ENCODE results near the gene PTPRD. TPM values are rescaled to one million over a fixed set of nuclear protein-coding genes. Genes with fewer than 3 reads are reported as not detected.

PTPRD gene
- total RNA-seq, 4 donors from 2014 or later = 0.78 to 11.7 (median 1.6) TPM

GRCh38 chr9:9592104-9592503, 1020.7 kb downstream of the PTPRD start:
- TF ChIP-seq CTCF (IDR thresholded peaks at IDR 0.05 in 4 of 5, conservative IDR thresholded peaks at IDR 0.05 in 1 of 5) (no peak), POLR2A (IDR thresholded peaks at IDR 0.05) (no peak)
- Histone ChIP-seq H3K36me3 (no peaks in the 10 kb centered on the region), H3K9me3 (no peaks in the 10 kb centered on the region), H3K27me3 (no peaks in the 10 kb centered on the region), H3K4me1 (no peaks in the 10 kb centered on the region), H3K4me3 (no peak overlapping the region), H3K27ac (no peak overlapping the region)
- intact Hi-C loops (cut with DNase I; ENCODE audit: low total_unique reads) = no loop called here
- DNase-seq (no peak), ATAC-seq (no peak)
- in situ Hi-C loops (cut with MboI; ENCODE audit: low sequenced_read_pairs in 4 of 4) = no loop called here

- in situ Hi-C loops (cut with MboI; ENCODE audit: low sequenced_read_pairs in 4 of 4) = no loop called here
- TF ChIP-seq CTCF (IDR thresholded peaks at IDR 0.05 in 4 of 5, conservative IDR thresholded peaks at IDR 0.05 in 1 of 5) (no peak), POLR2A (IDR thresholded peaks at IDR 0.05) (no peak)
- no peak overlapping the region for H3K4me3 ChIP-seq
- H3K36me3 ChIP-seq = no peaks in the 10 kb centered on the region
- no peak for ATAC-seq
- intact Hi-C loops (cut with DNase I; ENCODE audit: low total_unique reads) = no loop called here
- no peak overlapping the region for H3K27ac ChIP-seq
- no peaks in the 10 kb centered on the region for H3K27me3 ChIP-seq
- no peaks in the 10 kb centered on the region for H3K9me3 ChIP-seq
- no peaks in the 10 kb centered on the region for H3K4me1 ChIP-seq
- DNase-seq = no peak
Measured at GRCh38 chr9:9585920-9586319, 1026.9 kb downstream of the PTPRD start.

- no peak overlapping the region for H3K4me3 ChIP-seq
- H3K4me1 ChIP-seq = no peaks in the 10 kb centered on the region
- in situ Hi-C loops (cut with MboI; ENCODE audit: low sequenced_read_pairs in 4 of 4) (no loop called here), intact Hi-C loops (cut with DNase I; ENCODE audit: low total_unique reads) (no loop called here)
- no peak overlapping the region for H3K27ac ChIP-seq
- no peak for DNase-seq
- H3K36me3 ChIP-seq = no peaks in the 10 kb centered on the region
- no peak for ATAC-seq
- H3K9me3 ChIP-seq = no peaks in the 10 kb centered on the region
- TF ChIP-seq POLR2A (IDR thresholded peaks at IDR 0.05) (no peak), CTCF (IDR thresholded peaks at IDR 0.05 in 4 of 5, conservative IDR thresholded peaks at IDR 0.05 in 1 of 5) (no peak)
- no peaks in the 10 kb centered on the region for H3K27me3 ChIP-seq
Measured at GRCh38 chr9:9574080-9574479, 1038.7 kb downstream of the PTPRD start.

GRCh38 chr9:9565700-9566099, 1047.1 kb downstream of the PTPRD start:
- in situ Hi-C loops (cut with MboI; ENCODE audit: low sequenced_read_pairs in 4 of 4) = no loop called here
- Histone ChIP-seq H3K36me3 (no peaks in the 10 kb centered on the region), H3K27ac (no peak overlapping the region), H3K4me1 (no peaks in the 10 kb centered on the region), H3K4me3 (no peak overlapping the region), H3K9me3 (no peaks in the 10 kb centered on the region), H3K27me3 (no peaks in the 10 kb centered on the region)
- ATAC-seq (no peak), DNase-seq (no peak)
- intact Hi-C loops (cut with DNase I; ENCODE audit: low total_unique reads) = no loop called here
- TF ChIP-seq POLR2A (IDR thresholded peaks at IDR 0.05) = no peak
- TF ChIP-seq CTCF (IDR thresholded peaks at IDR 0.05 in 4 of 5, conservative IDR thresholded peaks at IDR 0.05 in 1 of 5) = no peak

- Histone ChIP-seq H3K4me3 (no peak overlapping the region), H3K27me3 (no peaks in the 10 kb centered on the region), H3K9me3 (no peaks in the 10 kb centered on the region), H3K27ac (no peak overlapping the region), H3K4me1 (no peaks in the 10 kb centered on the region), H3K36me3 (no peaks in the 10 kb centered on the region)
- intact Hi-C loops (cut with DNase I; ENCODE audit: low total_unique reads) (no loop called here), in situ Hi-C loops (cut with MboI; ENCODE audit: low sequenced_read_pairs in 4 of 4) (no loop called here)
- TF ChIP-seq CTCF (IDR thresholded peaks at IDR 0.05 in 4 of 5, conservative IDR thresholded peaks at IDR 0.05 in 1 of 5) (no peak), POLR2A (IDR thresholded peaks at IDR 0.05) (no peak)
- ATAC-seq = no peak
- DNase-seq = no peak
Measured at GRCh38 chr9:9563817-9564216, 1049.0 kb downstream of the PTPRD start.
